Stimulated activated CD4-positive, alpha-beta T cell treated with anti-CD3 and anti-CD28 coated beads, Interleukin-4, amount 100 ng/mL, for 4 hours (primary cell): ENCODE measurements around the gene DCTN2.
A peak's percentile ranks its signal among the peaks of the same experiment; 100 is the strongest.
"Not testable (repeated sequence)": the region's sequence is repeated elsewhere in the genome, so short reads cannot be mapped to it uniquely, and the experiment has no call there.

Experiments
- DNase-seq, 2 experiments: peaks; one replicate each; pipeline ENCODE4 v3.0.0-alpha.2; 2020

Gene DCTN2

DNA sequence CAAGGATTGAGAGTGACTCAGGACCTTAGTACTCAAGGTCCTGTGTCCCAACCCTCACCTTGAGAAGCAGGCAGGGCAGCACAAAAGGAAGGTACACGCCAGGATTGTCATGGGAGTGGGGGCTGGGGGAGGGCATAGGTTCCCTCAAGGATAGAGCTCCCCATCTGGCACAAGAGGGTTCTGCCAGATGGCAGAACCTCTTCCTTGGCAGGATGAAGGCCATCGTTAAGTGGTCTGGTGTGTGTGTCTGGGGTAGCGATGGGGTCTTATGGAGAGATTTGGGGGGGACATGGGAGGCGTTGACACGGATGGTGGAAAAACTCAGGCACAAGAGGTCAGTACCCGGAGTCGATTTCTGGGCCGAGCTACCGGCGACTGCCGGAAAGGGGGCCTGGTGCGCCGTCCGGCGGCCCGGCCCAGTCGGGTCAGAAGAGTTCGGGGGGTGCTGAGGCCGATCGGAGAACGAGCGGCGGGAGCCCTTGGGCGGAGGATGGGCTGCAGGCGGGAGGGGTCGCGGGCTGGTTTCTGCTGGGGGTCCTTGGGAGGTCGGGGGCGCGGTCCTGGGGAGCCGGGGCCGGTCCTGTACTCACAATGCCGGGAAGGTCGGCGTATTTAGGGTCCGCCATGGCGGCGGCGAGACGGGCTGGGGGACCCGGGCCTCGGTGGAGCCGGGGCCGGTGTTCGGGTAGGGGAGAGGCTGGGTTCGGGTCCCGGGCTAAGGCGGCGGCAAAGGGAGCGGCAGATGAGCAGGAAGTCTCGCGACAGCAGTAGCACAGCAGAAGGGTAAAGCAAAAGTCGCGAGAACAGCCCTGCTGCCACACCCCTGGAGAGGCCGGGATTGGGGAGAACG lies at the start of gene DCTN2:
Gene DCTN2, minus strand, starts transcription at position 755 of the 850 bp plus-strand sequence. Its CDS starts 129 bp downstream, at position 626.
- DNase-seq = peak; percentile 84 to 94

DNA sequence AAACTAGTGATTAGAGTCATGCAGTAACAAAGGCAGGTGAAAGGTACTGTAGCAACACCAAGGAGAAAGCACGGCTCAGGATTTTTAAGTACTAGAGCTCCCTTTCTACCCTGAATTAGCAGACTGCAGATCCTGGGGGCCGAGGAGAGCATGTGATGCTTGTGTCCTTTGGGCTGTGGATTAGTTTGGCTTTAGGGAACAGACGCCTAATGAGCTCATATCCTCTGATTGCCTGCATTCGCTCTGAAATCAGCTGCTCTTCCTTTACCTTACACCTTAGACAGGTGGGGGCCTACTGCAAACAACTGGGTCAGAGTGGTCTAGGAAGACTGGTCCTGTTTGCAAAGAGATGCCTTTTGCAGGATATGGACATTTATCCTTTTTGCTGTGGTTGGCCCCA lies 46.2 kb upstream of the DCTN2 start:
- no peak for DNase-seq

DNA sequence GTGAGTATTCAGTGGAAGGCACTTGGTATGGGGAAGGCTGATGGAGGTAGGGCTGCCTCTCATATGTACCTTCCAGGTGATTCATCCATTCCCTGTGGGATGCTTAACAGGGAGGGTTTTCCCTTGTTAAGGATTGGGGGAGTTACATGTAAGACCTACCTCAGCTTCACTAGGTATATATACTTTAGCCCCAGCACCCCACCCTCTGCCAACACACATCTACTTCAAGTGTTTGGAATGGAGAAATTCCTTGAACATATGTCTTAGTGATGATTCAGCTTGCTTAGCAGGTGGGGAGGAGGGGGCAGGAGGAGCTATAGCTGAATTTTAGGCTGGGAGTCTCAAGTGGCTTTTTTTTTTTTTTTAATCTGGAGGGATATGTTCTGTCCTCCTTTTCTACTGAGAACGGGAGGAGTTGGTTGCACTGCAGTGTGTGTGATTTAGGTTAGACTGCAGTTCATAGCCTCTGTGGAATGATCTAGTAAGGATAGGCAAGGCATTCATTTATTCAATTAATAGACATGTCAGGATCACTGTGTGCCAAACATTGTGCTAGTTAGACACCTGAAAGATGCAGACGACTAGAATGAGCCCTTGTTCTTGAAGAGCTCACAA lies 45.7 kb upstream of the DCTN2 start:
- no peak for DNase-seq

DNA sequence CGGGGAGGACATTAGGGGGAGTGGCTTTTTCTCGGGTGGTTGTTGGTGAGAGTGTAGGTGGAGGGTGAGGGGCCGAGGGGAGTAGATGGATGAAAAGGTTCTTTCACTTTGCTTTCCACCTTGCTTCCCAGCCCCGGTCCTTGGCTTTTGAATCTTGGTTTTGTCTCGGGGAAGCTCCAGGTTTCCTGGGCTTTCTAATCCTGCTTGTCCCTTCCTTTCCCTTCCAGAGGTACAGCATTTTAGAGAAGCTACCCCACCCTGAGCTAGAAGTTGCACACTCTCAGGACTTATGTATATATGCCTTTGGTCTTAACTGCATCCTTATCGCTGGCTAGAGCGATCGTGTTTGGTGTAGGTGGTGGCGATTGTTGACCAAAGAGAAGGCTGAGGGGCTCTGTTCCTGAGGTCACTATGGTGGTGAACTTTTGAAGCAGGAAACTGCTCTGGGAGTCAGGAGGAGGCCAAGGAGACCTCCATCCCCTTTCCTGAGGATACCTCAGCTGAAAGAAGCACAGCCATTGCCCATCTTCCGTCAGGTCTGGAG lies 44.9 kb upstream of the DCTN2 start:
- DNase-seq = no peak

DNA sequence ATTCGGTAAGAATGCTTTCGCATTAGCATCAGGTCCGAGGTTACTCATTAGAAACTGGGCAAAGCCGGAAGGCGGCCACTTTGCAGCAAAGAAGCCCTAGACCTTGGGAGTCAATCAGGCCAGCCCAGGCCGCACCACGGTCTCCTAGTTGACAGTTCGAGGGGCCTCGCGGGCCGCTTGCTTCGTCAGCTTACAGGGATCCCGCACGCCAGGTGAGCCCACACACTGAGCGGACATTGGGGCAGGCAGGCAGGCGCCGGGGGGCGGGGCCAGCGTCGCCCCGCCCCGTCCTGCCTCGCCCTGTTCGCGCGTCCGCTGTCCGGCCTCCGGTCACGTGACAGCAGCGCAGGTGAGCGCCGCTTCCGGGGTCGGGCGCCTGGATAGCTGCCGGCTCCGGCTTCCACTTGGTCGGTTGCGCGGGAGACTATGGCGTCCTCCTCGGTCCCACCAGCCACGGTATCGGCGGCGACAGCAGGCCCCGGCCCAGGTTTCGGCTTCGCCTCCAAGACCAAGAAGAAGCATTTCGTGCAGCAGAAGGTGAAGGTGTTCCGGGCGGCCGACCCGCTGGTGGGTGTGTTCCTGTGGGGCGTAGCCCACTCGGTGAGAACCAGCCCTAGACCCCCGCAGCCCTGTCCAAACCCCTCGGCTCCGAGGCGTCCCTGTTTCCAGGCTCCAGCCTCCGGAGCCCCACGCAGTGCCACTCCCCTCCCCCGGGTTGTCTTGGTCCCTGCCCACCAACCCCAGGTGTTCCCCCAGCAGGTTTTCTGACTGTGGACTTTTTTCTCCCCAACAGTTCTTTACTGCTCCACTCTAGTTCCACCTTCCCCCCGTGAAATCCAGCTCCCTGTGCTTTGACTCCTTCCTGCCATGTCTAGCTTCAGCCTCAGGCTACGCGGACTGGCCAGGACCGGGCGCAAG lies 44.1 kb upstream of the DCTN2 start, which contains the start of gene PIP4K2C:
Gene PIP4K2C, plus strand, starts transcription at position 329 of the 918 bp plus-strand sequence. Its CDS starts 98 bp downstream, at position 427.
- DNase-seq = peak; percentile 72 to 74

DNA sequence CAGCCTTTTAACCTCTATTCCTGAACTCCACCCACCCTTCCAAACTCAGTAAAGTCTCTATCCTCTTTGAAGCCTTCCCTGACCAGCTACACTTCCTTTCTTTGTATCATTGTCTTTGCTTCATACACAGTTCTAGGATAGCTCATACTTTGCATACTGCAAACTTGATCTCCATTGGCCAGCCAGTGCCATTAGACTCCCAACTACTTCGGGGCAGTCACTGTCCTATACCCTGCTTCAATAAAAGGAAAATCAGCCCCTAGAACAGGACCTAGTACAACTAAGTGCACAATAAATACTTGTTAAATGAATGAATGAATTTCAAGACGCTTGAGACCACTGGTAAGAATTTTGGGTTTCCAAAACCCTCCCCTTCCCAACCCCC lies 43.5 kb upstream of the DCTN2 start:
- DNase-seq = no peak

DNA sequence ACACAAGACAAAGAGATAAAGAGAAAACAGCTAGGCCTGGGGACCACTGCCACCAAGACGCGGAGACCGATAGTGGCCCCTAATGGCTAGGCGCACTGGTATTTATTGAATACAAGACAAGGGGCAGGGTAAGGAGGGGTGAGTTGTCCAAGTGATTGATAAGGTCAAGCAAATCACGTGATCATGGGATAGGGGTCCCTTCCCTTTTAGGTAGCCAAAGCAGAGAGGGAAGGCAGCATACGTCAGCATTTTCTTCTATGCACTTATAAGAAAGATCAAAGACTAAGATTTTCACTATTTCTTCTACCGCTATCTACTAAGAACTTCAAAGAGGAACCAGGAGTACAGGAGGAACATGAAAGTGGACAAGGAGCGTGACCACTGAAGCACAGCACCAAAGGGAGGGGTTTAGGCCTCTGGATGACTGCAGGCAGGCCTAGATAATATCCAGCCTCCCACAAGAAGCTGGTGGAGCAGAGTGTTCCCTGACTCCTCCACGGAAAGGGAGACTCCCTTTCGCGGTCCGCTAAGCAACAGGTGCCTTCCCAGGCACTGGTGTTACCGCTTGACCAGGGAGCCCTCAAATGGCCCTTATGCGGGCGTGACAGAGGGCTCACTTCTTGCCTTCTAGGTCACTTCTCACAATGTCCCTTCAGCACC lies 42.1 kb upstream of the DCTN2 start:
- DNase-seq = not testable (repeated sequence)

DNA sequence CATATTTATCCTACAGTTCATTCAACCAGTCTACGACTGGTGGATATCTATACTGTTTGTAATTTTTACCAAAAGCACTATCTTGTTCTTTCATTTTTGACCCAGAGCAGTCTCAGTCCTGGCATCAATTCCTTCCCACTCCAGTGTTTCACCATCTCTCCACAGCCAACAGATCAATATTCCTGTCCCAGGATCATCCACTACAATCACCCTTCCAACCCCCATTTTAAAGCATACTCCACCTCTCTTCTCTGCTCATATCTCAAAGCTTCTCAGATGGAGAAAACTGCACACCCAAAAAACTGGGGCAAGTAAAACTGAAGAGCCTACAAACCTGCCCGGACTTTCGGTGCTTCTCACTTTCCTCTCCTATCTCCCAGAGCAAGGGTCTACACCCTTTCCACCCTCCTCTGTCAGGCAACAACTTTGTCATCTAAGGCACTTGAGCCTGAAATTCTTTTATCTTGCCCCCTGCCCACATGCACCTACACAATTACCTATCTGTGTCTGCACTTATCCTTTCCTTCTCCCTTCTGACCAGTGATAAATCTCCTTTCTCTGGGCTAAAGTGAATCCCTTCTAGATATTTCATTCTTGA lies 39.9 kb upstream of the DCTN2 start:
- no peak for DNase-seq

DNA sequence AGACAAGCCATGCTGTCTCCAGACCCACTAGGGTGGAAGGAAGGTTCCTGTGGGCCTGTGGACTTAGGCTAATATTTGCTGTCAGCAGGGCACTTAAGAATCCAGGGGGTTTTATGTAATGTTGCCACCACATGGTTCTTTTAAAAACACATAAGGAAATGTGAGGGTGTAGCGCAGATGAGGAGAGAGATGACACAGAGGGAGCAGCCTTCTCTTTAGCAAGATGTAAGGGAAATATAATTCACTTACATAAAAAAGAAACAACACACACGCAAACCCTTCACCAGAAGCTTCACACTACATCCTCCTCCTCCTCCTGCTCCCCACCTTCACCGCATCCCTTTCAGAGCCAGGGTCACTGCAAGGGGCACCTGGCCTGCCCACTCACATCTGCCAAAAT lies 39.1 kb upstream of the DCTN2 start:
- no peak for DNase-seq

DNA sequence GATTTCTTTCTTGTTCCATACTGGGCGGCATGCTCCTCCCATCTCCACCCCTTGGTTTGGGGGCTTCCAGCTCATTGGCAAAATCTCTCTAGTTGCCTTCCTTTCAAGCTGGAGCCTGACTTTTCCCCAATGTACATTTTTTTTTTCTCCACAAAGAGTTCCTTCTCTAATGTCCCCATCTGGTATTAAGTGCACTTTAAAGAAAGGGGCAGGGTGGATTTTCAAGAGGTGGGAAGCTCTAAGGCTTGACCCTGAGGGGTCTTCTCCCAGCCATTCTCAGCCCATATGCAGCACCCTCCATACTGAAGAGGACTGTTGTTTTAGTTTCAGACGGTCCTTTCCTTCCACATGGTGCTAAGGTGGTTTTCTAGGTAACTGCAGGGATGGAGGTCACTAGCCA lies 38.2 kb upstream of the DCTN2 start:
- DNase-seq = no peak

DNA sequence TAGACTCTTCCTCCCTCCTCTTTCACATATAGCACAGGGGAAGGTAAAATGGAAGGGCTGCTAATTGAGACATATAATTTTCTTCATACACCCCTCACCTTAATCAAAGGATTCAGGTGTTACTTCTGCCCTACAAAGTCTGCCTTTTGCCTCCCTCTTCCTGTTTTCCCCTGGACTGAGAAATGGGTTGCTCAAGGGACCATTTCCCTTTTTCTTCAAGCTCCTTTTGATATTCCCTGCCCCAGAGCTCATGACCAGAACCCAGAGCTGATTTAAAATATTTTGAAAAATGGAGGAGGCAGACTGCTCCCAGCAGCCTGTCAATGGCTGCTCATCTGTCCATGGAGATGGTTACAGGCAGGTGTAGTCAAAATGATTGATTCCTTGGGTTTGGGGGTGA lies 37.7 kb upstream of the DCTN2 start:
- DNase-seq = no peak

DNA sequence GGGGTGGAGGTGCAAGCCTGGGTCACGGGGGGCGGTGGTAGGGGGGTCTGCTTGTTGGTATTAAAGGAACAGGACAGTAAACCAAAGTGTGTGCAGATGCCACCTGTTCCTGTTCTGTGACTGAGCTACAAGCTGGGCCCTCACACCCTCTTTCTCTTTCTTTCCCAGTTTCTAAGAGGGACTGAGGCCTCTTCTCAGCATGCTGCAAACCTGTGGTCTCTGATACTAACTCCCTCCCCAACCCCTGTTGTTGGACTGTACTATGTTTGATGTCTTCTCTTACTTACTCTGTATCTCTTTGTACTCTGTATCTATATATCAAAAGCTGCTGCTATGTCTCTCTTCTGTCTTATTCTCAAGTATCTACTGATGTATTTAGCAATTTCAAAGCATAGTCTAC lies 37.1 kb upstream of the DCTN2 start:
- no peak for DNase-seq

DNA sequence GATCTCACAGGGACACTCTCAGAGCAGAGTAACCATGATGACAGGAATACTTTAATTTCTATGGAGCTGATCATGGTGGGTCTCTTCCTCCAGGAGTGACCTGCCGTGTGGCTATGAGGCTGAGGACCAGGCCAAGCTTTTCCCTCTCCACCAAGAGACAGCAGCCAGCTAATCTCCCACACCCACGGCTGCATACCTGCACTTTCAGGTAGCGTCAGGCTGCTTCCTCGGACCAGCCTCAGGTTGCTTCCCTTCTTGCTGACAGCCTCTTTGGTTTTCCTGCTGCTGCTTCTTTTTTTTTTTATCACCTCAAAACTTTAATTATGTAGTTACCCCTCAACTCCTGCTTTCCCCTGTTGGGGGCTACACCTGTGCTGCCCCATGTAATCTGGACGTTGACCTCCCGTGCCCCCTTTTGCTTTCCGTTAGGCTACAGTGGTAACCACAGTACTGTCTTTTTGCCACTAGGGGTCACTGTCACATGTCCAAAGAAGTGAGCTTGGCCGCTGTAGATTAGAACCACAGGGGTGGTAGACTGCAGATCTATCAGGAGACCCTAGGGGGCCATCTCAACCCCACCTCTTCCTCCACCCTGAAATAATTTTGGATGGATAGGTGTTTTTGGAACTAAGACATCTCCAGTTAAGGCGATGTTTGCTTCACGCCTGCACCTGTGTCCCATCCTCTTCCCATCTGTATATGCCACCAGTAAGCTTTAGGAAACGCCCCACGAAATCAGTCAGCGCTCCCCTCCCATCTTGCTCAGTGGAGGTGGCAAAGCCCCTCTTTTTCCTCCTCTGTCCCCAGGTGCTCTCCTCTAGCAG lies 36.2 kb upstream of the DCTN2 start:
- DNase-seq = peak; percentile 33 to 62

DNA sequence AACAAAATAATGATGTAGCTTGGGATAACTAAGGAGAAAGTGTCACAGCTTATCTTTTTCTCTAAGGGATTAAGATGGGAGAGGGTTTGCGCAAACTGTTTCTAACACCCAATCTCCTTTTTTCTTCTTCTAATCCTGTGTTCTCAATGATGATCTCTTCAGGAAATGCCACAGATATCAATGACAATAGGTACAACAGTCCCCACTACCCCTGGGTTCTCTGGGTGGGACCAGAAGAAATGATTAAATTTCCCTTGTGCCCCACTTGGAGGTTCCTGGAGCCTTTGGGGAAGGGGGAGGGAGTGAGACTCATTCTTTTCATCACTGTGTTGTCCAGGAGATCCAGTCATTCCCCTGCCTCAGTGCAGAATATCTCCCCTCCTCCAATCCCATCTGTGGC lies 35.4 kb upstream of the DCTN2 start:
- no peak for DNase-seq

DNA sequence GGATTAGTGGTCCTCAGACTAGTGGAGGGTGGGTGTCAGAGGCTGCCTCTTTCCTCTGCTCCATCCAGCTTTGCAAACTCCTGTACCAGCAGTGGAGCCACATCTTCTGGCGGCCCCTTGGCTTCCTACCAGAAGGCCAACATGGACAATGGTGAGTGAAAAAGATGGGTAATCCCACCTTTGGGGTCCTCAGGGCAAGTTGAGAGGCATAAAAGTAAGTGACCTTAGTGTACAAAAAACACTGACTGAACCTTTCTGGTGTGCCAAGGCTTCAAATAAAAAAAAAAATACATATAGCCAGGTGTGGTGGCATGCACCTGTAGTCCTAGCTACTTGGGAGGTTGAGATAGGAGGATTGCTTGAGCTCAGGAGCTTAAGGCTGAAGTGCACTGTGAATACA lies 34.8 kb upstream of the DCTN2 start:
- DNase-seq = no peak

DNA sequence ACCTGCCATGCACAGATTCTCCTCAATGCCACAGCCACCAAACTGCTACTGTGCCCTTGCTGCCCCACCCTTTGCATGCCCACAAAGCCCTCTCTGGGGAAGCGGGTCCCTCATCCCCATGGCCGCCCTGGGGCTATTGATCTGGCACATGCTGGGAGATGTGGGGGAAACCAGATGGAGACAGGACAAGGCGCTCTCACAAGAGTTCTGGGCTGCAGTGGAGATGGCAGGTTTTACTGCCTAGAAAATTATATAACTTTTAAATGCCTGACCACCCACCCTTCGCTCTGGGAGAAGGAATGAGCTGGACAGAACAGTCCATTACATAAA lies 33.4 kb upstream of the DCTN2 start:
- DNase-seq = no peak

DNA sequence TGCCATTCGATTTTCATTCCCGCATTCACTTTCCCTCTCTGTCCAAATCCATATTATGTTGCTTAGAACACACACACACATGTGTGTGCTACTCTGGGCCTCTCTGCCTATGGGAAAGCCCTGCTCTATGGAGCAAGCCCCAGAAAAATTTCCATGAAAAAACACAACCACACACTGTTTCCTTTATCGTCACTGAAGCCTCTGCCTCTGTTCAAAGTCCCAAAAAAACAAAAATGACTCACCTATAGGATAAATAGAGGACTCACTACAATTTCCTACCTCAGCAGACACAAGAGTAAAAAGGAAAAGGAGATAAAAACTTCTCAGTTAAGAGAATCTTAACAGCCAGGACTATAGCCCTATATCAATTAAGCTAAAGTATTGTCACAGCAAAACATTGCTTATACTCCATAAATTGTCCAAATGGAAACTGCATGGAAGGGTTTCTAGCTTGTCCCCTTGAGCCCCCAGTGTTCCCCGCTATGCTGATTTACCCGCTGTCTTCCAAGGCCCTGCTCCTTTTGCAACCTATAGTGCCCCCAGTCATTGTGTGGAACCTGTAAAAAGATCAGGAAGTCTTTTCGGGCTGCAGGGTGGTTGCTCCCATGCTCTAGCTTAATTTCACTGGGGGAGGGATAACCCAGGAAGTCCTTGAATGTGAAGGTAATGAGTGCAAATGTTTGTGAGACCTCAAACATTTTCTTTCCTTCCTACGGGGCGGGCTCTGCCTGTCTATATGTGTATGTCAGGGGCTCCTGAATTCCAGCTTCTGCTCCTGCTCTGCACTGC lies 32.9 kb upstream of the DCTN2 start:
- no peak for DNase-seq

DNA sequence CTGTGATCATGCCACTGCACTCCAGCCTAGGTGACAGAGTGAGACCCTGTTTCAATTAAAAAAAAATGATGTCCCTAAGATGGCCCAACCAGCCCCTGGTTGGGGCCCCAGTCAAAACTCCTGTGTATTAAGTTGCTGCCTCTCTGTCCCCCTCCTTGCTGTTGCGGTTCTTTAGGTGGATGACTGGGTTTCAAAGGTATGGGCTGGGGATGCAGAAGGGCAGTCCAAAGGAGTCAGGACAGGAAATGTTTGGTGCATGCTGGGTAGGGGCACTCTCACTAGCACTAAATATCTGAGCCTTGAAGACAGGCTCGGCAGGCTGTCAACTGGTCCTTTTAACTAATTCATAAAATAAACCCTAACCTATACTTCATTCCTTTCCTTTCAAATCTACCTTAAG lies 32.0 kb upstream of the DCTN2 start:
- no peak for DNase-seq

DNA sequence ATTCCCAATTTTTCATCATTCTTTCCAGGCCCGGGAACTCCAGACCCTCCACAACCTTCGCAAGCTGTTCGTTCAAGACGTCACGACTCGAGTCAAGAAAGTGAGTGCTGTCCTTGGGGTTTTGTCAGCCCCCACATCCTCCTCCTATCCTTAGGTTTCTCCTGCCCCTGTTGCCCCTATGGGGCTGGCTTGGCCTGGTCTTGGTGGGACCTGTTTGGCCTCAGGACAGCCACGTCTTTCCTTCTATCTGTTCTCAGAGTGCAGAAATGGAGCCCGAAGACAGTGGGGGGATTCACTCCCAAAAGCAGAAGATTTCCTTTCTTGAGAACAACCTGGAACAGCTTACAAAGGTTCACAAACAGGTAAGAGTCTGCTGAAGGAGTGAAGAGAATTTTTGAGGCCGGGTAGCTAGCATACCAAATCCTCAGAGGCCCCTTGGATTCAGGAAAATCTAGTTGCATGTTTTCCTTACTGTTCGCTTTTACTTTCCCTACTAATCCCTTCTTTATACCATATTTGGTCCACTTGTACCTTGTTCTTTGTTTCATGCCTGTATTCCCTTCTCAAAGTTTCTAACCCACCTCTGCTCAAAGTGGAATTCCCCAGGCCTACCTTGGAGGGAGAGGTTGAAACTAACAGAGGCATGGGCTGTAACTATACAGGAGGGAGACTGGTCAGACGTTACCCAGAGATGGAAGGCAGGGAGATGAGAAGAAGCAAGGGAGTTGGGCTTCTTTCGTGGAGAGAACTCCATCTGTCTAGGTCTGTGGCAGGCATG lies 31.2 kb upstream of the DCTN2 start:
- no peak for DNase-seq
